Mesendoderm (in vitro differentiated cells): ENCODE results near the gene MDGA2.

Source experiments
- DNase-seq: peaks from one replicate; pipeline ENCODE4 v3.0.0; 2013
- H2AK5ac ChIP-seq: 2 replicates; pipeline ENCODE4 v1.6.1; 2013; ENCODE audit warnings: low read length, inconsistent platforms
- H2BK120ac ChIP-seq: 2 replicates; pipeline ENCODE4 v1.6.1; 2013; ENCODE audit warnings: low read depth, mild to moderate bottlenecking, low read length, moderate library complexity, mixed read lengths
- H2BK15ac ChIP-seq: replicated peaks from 2 replicates; pipeline ENCODE4 v1.6.1; 2013; ENCODE audit warnings: low read depth, mild to moderate bottlenecking, moderate library complexity
- H2BK5ac ChIP-seq: 2 replicates; pipeline ENCODE4 v1.6.1; 2013; ENCODE audit warnings: low read length, inconsistent platforms
- H3K18ac ChIP-seq: 2 replicates; pipeline ENCODE4 v1.6.1; 2013; ENCODE audit warnings: mild to moderate bottlenecking, low read length, mixed read lengths
- H3K23ac ChIP-seq: one replicate; pipeline ENCODE4 v1.6.1; 2013; ENCODE audit warnings: low read length
- H3K27ac ChIP-seq: 2 replicates; pipeline ENCODE4 v1.5.1; 2013; ENCODE audit warnings: low read depth, mild to moderate bottlenecking, inconsistent platforms, low read length, moderate library complexity
- H3K27me3 ChIP-seq: 2 replicates; pipeline ENCODE4 v1.6.1; 2013; ENCODE audit warnings: low read length, control low read depth, mild to moderate bottlenecking, inconsistent platforms; ENCODE audit not compliant: insufficient read depth, poor library complexity
- H3K36me3 ChIP-seq: 2 replicates; pipeline ENCODE4 v1.6.1; 2013; ENCODE audit warnings: low read length, inconsistent platforms; ENCODE audit not compliant: control insufficient read depth, insufficient read depth
- H3K4ac ChIP-seq: one replicate; pipeline ENCODE4 v1.6.1; 2013; ENCODE audit warnings: low read depth, mild to moderate bottlenecking, low read length, moderate library complexity
- H3K4me1 ChIP-seq: 2 replicates; pipeline ENCODE4 v1.6.1; 2013; ENCODE audit warnings: low read depth, low read length, inconsistent platforms; ENCODE audit not compliant: control insufficient read depth
- H3K4me2 ChIP-seq: 2 replicates; pipeline ENCODE4 v1.6.1; 2013; ENCODE audit warnings: low read length
- H3K4me3 ChIP-seq: 2 replicates; pipeline ENCODE4 v1.5.1; 2013; ENCODE audit warnings: mild to moderate bottlenecking, low read length
- H3K56ac ChIP-seq: one replicate; pipeline ENCODE4 v1.6.1; 2013; ENCODE audit warnings: low read length
- H3K79me1 ChIP-seq: 2 replicates; pipeline ENCODE4 v1.6.1; 2013; ENCODE audit warnings: low read length, inconsistent platforms
- H3K79me2 ChIP-seq: 2 replicates; pipeline ENCODE4 v1.6.1; 2013; ENCODE audit warnings: mild to moderate bottlenecking, low read length; ENCODE audit not compliant: control insufficient read depth, insufficient read depth
- H3K9ac ChIP-seq: 2 replicates; pipeline ENCODE4 v1.6.1; 2013; ENCODE audit warnings: low read length, inconsistent platforms
- H4K5ac ChIP-seq: one replicate; pipeline ENCODE4 v1.6.1; 2013; ENCODE audit warnings: low read length
- H4K8ac ChIP-seq: one replicate; pipeline ENCODE4 v1.6.1; 2013; ENCODE audit warnings: low read depth, mild to moderate bottlenecking, control low read depth, low read length, moderate library complexity
- WGBS: extraction: QIAGEN DNeasy Blood & Tissue Kit; methylation state at CpG from one replicate; pipeline ENCODE4 v1.1.7; 2013; ENCODE audit warnings: low lambda C conversion rate, missing lambda C conversion rate; ENCODE audit not compliant: insufficient coverage; ENCODE audit errors: extremely low coverage; 5-methylcytosine and 5-hydroxymethylcytosine counted together

Gene MDGA2

DNA sequence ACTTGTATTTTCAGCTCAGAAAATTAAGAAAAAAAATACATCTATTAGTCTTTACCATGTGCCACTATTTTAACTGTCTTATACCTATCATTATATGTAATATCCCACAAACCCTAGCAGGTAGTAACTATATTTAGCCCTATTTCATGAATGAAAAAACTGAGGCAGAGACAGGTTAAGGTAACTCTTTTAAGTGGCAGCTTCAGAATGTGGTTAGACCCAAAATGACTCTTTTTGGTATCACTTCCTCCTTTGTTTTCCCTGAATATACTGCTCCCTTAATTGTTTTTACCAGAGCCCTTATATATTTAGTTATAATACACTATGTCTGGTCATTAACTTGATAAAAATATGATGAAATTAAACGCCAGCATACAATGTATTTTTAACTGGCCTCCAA is 788.3 kb downstream of the MDGA2 start:
- H3K27me3 ChIP-seq, result no peaks in the 10 kb centered on the region
- no peak overlapping the region for H2BK5ac ChIP-seq
- no peak overlapping the region for H4K5ac ChIP-seq
- WGBS, result no CpG with 5 or more reads among the region's 1 CpG
- no peak overlapping the region for H3K23ac ChIP-seq
- H3K79me2 ChIP-seq, result no peaks in the 10 kb centered on the region
- no peaks in the 10 kb centered on the region for H3K36me3 ChIP-seq
- H2BK15ac ChIP-seq, result no peak overlapping the region
- H3K56ac ChIP-seq, result no peak overlapping the region
- no peak for DNase-seq
- no peak overlapping the region for H3K9ac ChIP-seq
- H3K18ac ChIP-seq, result no peak overlapping the region
- H3K4ac ChIP-seq, result no peak overlapping the region
- H2BK120ac ChIP-seq, result no peak overlapping the region
- no peak overlapping the region for H3K4me3 ChIP-seq
- H3K79me1 ChIP-seq, result no peaks in the 10 kb centered on the region
- H4K8ac ChIP-seq, result no peak overlapping the region
- no peak overlapping the region for H3K4me2 ChIP-seq
- no peaks in the 10 kb centered on the region for H3K4me1 ChIP-seq
- H3K27ac ChIP-seq, result no peak overlapping the region
- no peak overlapping the region for H2AK5ac ChIP-seq

DNA sequence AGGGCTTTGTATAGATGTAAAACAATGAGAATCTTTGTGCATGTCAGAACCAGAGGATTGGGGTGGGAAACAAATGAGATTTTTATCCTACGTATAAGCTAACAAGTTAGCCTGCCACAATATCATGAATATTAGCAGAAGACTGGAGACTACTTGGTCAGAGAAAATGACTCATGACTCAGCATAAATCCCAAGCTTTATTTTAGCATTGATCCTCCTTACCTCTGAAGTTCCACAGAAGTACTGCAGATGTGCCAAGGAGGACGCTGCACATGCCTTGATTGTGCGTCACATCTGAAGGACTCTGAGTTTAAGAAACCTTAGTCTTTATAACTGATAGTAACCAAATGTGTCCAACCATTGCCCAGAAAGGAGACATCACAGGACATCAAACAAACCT is 789.8 kb downstream of the MDGA2 start:
- Histone ChIP-seq H3K56ac (no peak overlapping the region), H3K27me3 (no peaks in the 10 kb centered on the region), H4K5ac (no peak overlapping the region), H2BK120ac (no peak overlapping the region), H4K8ac (no peak overlapping the region), H3K4me2 (no peak overlapping the region), H3K27ac (no peak overlapping the region), H3K79me2 (no peaks in the 10 kb centered on the region), H2AK5ac (no peak overlapping the region), H3K36me3 (no peaks in the 10 kb centered on the region), H3K4me1 (no peaks in the 10 kb centered on the region), H3K4ac (peak overlapping the region; percentile 31), H2BK5ac (no peak overlapping the region), H3K4me3 (no peak overlapping the region), H2BK15ac (no peak overlapping the region), H3K18ac (peak overlapping the region; percentile 68), H3K9ac (no peak overlapping the region), H3K79me1 (no peaks in the 10 kb centered on the region), H3K23ac (no peak overlapping the region)
- no CpG with 5 or more reads among the region's 3 CpGs for WGBS
- no peak for DNase-seq

DNA sequence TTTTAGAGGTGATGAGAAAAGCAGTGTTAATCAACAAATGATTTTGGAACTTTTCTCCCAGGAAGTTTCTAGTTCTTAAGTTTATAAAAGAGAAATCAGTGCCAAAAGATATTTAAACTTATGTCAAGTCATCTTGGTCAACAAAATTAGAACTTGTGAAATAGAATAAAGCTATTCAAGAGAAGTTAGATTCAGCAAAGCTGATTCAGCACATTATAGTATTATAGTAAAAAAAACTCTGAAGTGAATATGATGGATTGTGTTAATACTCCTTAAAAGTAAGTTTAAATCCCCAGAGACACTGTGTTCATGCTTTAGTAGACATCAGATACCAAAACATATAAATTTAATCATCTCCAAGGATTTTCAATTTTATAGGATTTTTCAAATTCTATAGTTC is 813.7 kb downstream of the MDGA2 start:
- Histone ChIP-seq H2AK5ac (no peak overlapping the region), H3K79me1 (no peaks in the 10 kb centered on the region), H3K56ac (no peak overlapping the region), H3K4me2 (no peak overlapping the region), H3K18ac (no peak overlapping the region), H3K27me3 (no peaks in the 10 kb centered on the region), H4K5ac (no peak overlapping the region), H3K36me3 (no peaks in the 10 kb centered on the region), H2BK120ac (no peak overlapping the region), H3K9ac (no peak overlapping the region), H3K4me1 (no peaks in the 10 kb centered on the region), H2BK15ac (no peak overlapping the region), H3K23ac (no peak overlapping the region), H3K27ac (no peak overlapping the region), H2BK5ac (no peak overlapping the region), H3K4ac (no peak overlapping the region), H3K79me2 (no peaks in the 10 kb centered on the region), H4K8ac (no peak overlapping the region), H3K4me3 (no peak overlapping the region)
- no peak for DNase-seq

DNA sequence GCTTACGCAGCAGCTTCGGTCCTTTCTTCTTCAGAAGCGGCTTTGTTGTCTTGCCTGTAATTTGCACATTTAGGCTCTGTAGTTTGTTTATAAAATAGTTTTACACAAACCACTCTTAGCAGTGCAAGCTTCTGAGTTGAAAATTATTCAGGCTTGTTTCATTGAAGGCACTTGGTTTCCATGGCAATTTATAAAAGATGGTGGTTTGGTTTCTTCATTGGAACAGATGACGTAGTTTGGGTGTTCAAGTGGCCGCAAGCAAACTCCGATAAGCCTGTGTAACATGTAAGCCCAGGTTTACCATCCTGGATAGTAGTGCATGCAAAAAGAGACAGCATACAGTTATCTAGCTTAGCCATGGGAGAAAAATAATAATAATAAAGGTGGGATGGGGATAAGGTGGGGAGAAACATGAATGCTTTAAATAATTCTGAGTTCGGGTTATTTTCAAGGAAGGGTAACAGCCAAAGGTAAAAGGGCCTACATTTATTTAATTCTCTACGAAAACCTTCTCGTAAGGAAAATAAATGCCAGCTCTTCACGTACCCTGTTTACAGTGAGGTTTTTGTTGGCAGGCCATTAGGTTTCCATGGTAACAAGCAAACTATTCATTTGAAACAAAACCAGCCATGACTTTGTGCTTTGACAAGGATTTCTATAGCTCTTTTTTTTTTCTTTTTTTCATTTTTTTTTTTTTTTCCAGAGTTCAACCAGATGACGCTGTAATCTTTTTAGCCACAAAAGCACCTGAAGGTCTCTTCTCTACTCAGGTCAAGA is 834.3 kb downstream of the MDGA2 start:
- H3K79me2 ChIP-seq, result no peaks in the 10 kb centered on the region
- peak; percentile 59 for DNase-seq
- H3K23ac ChIP-seq, result no peak overlapping the region
- no peaks in the 10 kb centered on the region for H3K79me1 ChIP-seq
- H4K8ac ChIP-seq, result no peak overlapping the region
- H2BK15ac ChIP-seq, result no peak overlapping the region
- H2AK5ac ChIP-seq, result no peak overlapping the region
- H3K36me3 ChIP-seq, result no peaks in the 10 kb centered on the region
- H4K5ac ChIP-seq, result no peak overlapping the region
- no peak overlapping the region for H3K4ac ChIP-seq
- H3K27ac ChIP-seq, result no peak overlapping the region
- H3K4me1 ChIP-seq, result no peaks in the 10 kb centered on the region
- H3K9ac ChIP-seq, result no peak overlapping the region
- no peak overlapping the region for H2BK5ac ChIP-seq
- H3K56ac ChIP-seq, result no peak overlapping the region
- H3K4me2 ChIP-seq, result no peak overlapping the region
- H2BK120ac ChIP-seq, result no peak overlapping the region
- no peak overlapping the region for H3K4me3 ChIP-seq
- no CpG with 5 or more reads among the region's 11 CpGs for WGBS
- no peaks in the 10 kb centered on the region for H3K27me3 ChIP-seq
- H3K18ac ChIP-seq, result no peak overlapping the region

DNA sequence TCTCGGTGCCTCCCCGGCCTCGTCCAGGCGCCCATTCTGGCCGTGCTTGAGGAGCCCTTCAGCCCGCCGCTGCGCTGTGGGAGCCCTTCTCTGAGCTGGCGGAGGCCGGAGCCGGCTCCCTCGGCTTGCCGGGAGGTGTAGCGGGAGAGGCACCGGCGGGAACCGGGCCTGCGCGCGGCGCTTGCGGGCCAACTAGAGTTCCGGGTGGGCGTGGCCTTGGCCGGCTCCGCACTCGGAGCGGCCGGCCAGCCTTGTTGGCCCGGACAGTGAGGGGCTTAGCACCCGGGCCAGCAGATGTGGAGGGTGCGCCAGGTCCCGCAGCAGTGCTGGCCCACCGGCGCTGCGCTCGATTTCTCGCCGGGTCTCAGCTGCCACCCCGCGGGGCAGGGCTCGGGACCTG is 855.1 kb downstream of the MDGA2 start:
- WGBS, result no CpG with 5 or more reads among the region's 42 CpGs

DNA sequence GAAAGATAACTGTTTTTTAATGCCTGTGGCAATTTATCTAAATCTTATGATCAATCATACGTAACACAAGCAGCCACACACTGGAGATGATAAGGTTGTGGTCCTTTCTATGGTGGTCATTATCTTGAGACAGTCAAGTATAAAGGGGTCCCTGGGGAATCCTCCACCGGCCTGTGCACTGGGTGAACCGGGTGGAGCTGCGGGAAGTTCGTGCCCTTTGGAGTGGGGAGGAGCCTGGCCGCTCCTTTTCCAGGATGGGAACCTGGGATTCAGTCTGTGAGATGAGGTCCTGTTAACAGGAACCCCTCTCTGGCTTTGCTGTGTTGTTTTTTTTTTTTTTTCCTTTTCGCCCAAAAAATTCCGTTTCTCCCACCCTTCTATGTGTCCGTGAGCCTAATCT is 856.3 kb downstream of the MDGA2 start:
- no peak overlapping the region for H2AK5ac ChIP-seq
- H3K27ac ChIP-seq, result no peak overlapping the region
- no peak overlapping the region for H3K4me3 ChIP-seq
- no peaks in the 10 kb centered on the region for H3K79me2 ChIP-seq
- no peak for DNase-seq
- no peak overlapping the region for H2BK15ac ChIP-seq
- H3K4me2 ChIP-seq, result no peak overlapping the region
- no peak overlapping the region for H3K18ac ChIP-seq
- H3K36me3 ChIP-seq, result no peaks in the 10 kb centered on the region
- no peak overlapping the region for H2BK5ac ChIP-seq
- H4K5ac ChIP-seq, result no peak overlapping the region
- no CpG with 5 or more reads among the region's 9 CpGs for WGBS
- H3K4me1 ChIP-seq, result no peaks in the 10 kb centered on the region
- no peak overlapping the region for H4K8ac ChIP-seq
- H3K4ac ChIP-seq, result no peak overlapping the region
- no peaks in the 10 kb centered on the region for H3K79me1 ChIP-seq
- no peak overlapping the region for H3K56ac ChIP-seq
- H3K23ac ChIP-seq, result no peak overlapping the region
- H3K9ac ChIP-seq, result no peak overlapping the region
- no peaks in the 10 kb centered on the region for H3K27me3 ChIP-seq
- H2BK120ac ChIP-seq, result no peak overlapping the region

More for the DNA sequence above, 855.1 kb downstream of the MDGA2 start:
- Histone ChIP-seq H3K9ac (no peak overlapping the region), H3K4me1 (no peaks in the 10 kb centered on the region), H3K79me2 (no peaks in the 10 kb centered on the region), H3K36me3 (no peaks in the 10 kb centered on the region), H3K79me1 (no peaks in the 10 kb centered on the region), H2AK5ac (no peak overlapping the region), H3K4ac (no peak overlapping the region), H3K4me2 (no peak overlapping the region), H3K27ac (no peak overlapping the region), H2BK120ac (no peak overlapping the region), H2BK15ac (no peak overlapping the region), H3K56ac (no peak overlapping the region), H3K4me3 (no peak overlapping the region), H4K5ac (no peak overlapping the region), H3K18ac (no peak overlapping the region), H2BK5ac (no peak overlapping the region), H3K23ac (no peak overlapping the region), H4K8ac (no peak overlapping the region), H3K27me3 (no peaks in the 10 kb centered on the region)
- no peak for DNase-seq
